ENCODE data around the gene YKT6.

The YKT6 gene

GRCh38 chr7:44258865-44259546 is 58.2 kb downstream of the YKT6 start:
- no peak for DNase-seq (ENCODE audit: low read depth in 3 of 3)

- no peak for DNase-seq (ENCODE audit: low read depth in 3 of 3)
Observed at GRCh38 chr7:44259547-44260457, 59.0 kb downstream of the YKT6 start.

GRCh38 chr7:44261240-44261639 is 60.5 kb downstream of the YKT6 start:
- DNase-seq (ENCODE audit: low read depth in 3 of 3): no peak

- DNase-seq (ENCODE audit: low read depth in 3 of 3): no peak
Observed at GRCh38 chr7:44262031-44262430, 61.3 kb downstream of the YKT6 start.

GRCh38 chr7:44263326-44264082 is 62.7 kb downstream of the YKT6 start:
- DNase-seq (ENCODE audit: low read depth in 3 of 3): no peak

Data from stimulated activated CD4-positive, alpha-beta T cell treated with anti-CD3 and anti-CD28 coated beads, TNF-alpha, amount 100 ng/mL, for 4 hours (primary cell).